Heart left ventricle (tissue), 13 donors: ENCODE data around the gene RNF43.

Experiments
- POLR2A ChIP-seq, 2 donors: fragments of 450-650 bp; IDR thresholded peaks; one replicate each; pipeline ENCODE4 v1.6.1; 2017; ENCODE audit warnings: antibody characterized with exemption in 2 of 2, mild to moderate bottlenecking in 2 of 2, moderate library complexity in 2 of 2
- TF ChIP-seq, protein P1 (sequence below), 12 donors: fragments of 200-600 bp; sonication (generic) in 4 of 12; IDR thresholded peaks; one replicate each; pipeline versions ENCODE4 v1.5.0 to v1.8.0; 2018 to 2022; ENCODE audit warnings: antibody characterized with exemption in 12 of 12, mild to moderate bottlenecking in 5 of 12
- donor health status: ischemic (EF 13 %, LVEDD 7.1; RV severe dilation, severe dysfunction).
- donor health status: DM: no; HTN: yes; CAD: no.
- donor health status: DM: no; HTN: no; CAD: no.
- donor health status: ischemic (EF 25% LVEDD 6.9; RV normal size, moderate dysfunction).
- donor health status: ischemic (EF 25% LVEDD 5.7; RV mildly dilated, moderate dysfunction).
- donor health status: ischemic (EF 35%, LVEDD 5.7; RV mildly dilated, moderate dysfunction).
- donor health status: nonischemic (EF 11% LVEDD 7.7; RV severe dilation, severe dysfunction).
- donor health status: DM: yes; HTN: yes; CAD: no.
- donor health status: PGD.
- donor health status: ischemic (EF 29% LVEDD 5.4; RV normal size, mild dysfunction).
- donor health status: nonischemic (EF 23%, LVEDD 6.1; RV moderate dilation, normal function).

DNA sequence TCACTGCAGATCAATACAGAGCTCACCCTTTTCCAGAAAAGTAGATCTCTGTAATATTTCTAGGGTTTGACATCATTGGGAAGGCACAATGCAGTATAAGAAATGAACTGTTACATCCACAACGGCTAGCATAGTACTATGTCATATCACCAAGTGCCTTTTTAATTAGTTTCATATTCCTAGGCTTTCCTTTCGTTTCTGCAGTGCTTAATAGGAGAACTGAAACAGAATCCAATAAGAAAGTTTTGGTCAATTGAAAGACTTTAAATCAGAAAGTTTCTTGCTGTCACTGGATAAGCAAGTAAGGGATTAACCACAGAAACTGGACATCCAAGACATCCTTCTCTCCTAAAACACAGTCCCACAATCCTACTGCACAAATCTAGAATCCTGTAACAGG lies 3.5 kb upstream of the RNF43 start:
- TF ChIP-seq, protein P1, sequence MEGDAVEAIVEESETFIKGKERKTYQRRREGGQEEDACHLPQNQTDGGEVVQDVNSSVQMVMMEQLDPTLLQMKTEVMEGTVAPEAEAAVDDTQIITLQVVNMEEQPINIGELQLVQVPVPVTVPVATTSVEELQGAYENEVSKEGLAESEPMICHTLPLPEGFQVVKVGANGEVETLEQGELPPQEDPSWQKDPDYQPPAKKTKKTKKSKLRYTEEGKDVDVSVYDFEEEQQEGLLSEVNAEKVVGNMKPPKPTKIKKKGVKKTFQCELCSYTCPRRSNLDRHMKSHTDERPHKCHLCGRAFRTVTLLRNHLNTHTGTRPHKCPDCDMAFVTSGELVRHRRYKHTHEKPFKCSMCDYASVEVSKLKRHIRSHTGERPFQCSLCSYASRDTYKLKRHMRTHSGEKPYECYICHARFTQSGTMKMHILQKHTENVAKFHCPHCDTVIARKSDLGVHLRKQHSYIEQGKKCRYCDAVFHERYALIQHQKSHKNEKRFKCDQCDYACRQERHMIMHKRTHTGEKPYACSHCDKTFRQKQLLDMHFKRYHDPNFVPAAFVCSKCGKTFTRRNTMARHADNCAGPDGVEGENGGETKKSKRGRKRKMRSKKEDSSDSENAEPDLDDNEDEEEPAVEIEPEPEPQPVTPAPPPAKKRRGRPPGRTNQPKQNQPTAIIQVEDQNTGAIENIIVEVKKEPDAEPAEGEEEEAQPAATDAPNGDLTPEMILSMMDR (IDR thresholded peaks at IDR 0.05) = no peak
- TF ChIP-seq POLR2A (IDR thresholded peaks at IDR 0.05) = no peak
